Brain pericyte (primary cell): ENCODE results near the gene SLC29A2.
A peak's percentile ranks its signal among the peaks of the same experiment; 100 is the strongest.

ENCODE experiments used
- DNase-seq: peaks from one replicate; pipeline ENCODE4 v3.0.0-alpha.2; 2012; ENCODE audit warnings: low read depth, low spot score

The SLC29A2 gene

GRCh38 chr11:66317723-66318599 lies 53.6 kb downstream of the SLC29A2 start:
- DNase-seq, result peak; percentile 85

DNA sequence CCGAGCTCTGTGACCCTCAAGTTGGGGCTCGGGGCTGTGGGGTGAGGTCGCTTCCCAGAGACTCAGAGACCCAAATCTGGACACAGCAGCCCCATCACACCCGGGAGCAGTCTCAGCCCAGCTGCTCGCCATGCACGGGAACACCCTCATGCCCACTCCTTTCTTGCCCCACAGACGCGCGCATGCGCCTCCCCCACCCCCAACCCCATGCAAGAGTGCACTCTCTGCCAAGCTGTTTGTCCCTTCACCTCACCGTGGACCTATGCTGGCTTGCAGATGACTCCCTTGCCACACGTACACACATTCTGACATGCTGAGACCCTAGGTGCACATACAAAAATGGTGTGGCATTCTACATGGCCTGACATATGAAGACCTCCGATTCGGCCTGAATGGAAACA lies 54.2 kb downstream of the SLC29A2 start:
- DNase-seq, result peak; percentile 59

DNA sequence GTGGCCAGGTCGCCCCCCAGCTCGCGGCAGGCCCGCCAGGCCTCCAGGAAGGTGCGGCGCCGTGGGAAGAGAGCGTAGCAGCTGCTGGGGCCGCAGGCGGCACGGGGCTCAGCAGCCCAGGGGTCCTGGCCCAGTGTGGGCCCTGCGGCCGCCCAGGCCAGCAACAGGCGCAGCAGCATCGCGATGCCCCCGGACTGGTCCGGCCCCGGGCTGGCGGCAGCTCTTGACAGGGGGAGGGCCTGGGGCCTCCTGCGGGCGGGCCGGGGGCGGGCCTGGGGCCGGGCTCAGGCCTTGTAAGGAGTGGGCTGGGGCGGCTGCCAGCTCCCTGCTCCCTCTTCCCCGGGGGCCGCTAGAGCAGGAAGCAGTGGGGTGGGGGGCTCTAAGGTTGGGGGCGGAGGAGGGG lies 54.7 kb downstream of the SLC29A2 start, which contains the start of gene CD248:
CD248 (minus strand) TSS at position 196 of the 403 bp plus-strand sequence; CDS start at position 179, 17 bp downstream.
- no peak for DNase-seq

DNA sequence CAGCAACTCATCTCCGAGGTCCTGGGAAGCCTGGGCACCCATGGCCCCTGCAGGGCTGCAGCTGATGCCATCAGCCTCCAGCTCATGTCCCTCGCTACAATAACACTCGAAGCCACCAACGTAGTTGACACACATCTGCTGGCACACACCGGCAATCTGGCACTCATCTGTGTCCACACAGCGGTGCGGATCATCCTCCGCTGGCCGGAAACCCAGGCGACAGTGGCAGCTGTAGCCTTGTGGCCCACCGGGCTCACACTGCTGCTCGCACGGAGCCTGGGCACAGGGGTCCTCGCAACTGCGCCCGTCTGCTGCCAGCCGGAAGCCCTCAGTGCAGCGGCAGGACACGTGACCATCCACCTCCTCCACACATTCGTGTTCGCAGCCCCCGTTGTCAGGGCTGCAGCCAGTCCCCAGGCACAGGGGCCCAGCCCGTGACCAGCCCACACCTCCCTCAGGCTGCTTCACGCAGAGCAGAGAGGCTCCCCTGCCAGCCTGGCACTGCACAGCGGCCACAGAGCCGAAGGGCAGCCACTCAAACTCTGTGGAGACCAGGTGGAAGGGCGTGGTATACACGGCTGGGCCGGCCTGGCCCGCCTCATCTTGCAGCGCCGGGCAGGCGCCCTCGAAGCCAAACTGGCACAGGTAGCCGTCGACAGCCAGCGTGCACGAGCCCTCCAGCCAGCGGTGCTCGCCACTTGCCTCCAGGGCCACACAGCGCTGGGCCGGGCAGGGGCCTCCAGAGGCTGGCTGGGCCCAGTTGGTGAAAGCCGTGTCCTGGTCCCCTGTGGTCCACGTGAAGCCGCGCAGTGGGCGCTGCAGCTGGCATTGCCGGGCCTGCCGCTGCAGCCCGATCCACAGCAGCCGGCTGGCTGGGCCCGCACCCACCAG lies 55.4 kb downstream of the SLC29A2 start:
- DNase-seq, result no peak

DNA sequence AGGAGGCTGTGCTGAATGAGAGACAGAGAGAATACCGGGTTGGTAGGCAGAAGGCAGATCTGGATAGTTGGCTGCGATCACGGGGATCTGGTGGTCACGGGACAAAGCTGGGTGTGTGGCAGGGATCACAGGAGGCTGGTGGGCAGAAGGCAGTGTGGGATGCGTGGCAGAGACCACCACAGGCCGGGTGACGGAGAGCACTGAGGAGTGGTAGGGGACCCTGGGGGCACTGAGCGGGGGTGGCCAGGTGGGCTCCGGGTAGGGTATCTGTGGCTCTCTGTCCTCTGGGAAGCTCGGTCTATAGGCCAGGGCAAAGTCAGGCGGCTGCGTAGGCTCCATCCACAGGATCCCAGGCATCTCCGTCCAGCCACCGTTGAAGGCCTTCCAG lies 56.1 kb downstream of the SLC29A2 start:
- DNase-seq, result no peak

GRCh38 chr11:66314561-66315497 lies 56.7 kb downstream of the SLC29A2 start:
- DNase-seq, result no peak

- no peak for DNase-seq
Observed at GRCh38 chr11:66314186-66314501, 57.4 kb downstream of the SLC29A2 start.

DNA sequence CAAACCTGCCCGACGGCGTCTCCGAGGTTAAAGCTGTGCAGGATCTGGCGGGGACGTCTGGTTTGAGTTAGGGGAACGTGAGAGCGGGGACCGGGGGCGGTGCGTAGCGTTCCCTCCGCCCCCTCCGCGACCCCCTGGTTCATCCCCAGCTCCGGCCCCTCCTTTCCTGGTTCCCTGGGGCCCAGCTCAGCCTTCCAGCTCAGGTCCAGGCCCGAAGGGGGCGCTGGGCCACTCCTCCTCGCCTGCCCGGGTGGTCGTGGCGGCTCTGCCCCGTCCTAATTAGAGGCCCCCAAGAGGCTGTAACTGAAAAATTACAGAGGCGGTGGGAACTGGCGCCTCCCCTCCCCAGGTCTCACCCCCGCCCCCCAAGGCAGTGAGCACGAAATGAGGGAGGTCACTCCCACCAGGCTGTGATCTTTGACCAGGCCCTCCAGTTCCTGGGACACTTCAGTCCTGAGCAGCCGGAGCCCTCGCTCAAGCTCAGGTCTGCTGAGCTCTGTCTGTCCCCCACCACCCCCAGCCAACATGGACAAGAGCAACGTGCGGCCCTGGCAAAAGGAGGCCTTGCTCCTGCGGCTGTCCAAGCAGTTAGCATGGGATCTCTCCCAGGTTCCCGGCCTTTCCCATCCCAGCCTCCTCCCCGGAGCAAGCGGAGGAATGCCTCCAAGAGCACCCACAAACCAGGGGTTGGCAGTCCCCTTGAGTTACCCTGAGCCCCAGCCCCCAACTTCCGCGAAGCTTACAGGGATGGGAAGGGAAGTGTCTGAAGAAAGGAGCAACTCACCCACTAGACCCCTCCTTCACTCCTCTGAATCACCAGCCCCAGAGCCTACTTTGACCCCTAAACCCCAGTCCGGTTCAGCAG lies 58.0 kb downstream of the SLC29A2 start:
- no peak for DNase-seq

DNA sequence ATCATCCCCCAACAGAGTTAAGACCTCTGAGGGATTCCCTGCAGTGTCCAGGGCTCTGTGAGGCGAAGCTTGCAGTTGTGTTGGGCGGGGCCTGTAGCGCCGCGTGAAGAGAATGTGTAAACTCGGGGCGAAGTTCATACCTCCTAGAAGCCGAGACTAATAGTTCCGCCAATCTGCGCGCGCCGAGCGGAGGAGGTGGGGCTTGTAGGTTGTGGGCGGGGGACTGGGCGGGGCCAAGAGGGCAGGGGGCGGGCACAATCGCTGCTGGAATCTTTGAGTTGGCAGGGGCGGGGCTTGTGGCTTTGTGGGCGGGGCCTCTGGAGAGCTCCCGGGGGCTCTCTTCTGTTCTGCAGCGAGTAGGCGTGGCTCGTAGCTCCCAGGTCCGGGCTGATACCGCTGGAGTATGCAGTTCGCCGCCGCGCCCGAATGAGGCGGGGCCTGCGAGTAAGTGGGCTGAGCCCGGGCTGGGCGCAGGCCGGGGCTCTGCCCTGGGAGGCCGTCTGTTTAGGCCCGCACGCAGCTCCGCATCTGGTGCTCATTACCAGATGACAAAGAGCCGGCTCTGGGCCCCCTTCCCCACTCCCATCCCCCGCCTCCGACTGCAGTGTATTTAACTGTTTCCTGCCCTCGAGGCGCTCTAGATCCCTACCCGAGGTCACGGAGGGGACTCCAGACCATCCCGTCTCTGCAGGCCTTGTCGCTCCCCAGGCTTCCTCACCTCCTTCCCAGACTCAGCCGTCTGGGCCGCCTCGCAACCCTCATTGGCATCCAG lies 58.8 kb downstream of the SLC29A2 start:
- peak; percentile 99 for DNase-seq
